H9 (cell line): ENCODE measurements around the gene KRTAP9-6. TPM values are rescaled to one million over a fixed set of nuclear protein-coding genes. Genes with fewer than 3 reads are reported as not detected.
A peak's percentile ranks its signal among the peaks of the same experiment; 100 is the strongest.

Experiments
- DNase-seq: peaks from one replicate; pipeline ENCODE4 v3.0.0-alpha.2; 2017
- H2AFZ ChIP-seq: one replicate; pipeline ENCODE4 v1.6.1; 2013; ENCODE audit warnings: mild to moderate bottlenecking, low read length, control low read depth, moderate library complexity
- H2AK5ac ChIP-seq: 2 replicates; pipeline ENCODE4 v1.6.1; 2013; ENCODE audit warnings: low read length, control low read depth, mixed read lengths; ENCODE audit not compliant: insufficient read length
- H2BK120ac ChIP-seq: one replicate; pipeline ENCODE4 v1.6.1; 2013; ENCODE audit warnings: low read depth, mild to moderate bottlenecking, low read length, control low read depth, inconsistent platforms; ENCODE audit not compliant: poor library complexity, severe bottlenecking
- H2BK12ac ChIP-seq: 2 replicates; pipeline ENCODE4 v1.6.1; 2013; ENCODE audit warnings: low read length, control low read depth, mixed read lengths, low read depth; ENCODE audit not compliant: insufficient read length
- H2BK15ac ChIP-seq: 2 replicates; pipeline ENCODE4 v1.6.1; 2013; ENCODE audit warnings: low read depth, low read length, control low read depth
- H2BK20ac ChIP-seq: one replicate; pipeline ENCODE4 v1.6.1; 2013; ENCODE audit warnings: low read depth, mild to moderate bottlenecking, low read length, control low read depth, inconsistent platforms; ENCODE audit not compliant: poor library complexity, severe bottlenecking
- H2BK5ac ChIP-seq: 2 replicates; pipeline ENCODE4 v1.6.1; 2013; ENCODE audit warnings: low read length, control low read depth, mixed read lengths; ENCODE audit not compliant: insufficient read length
- H3K14ac ChIP-seq: 2 replicates; pipeline ENCODE4 v1.6.1; 2013; ENCODE audit warnings: low read length, control low read depth; ENCODE audit not compliant: insufficient read depth
- H3K18ac ChIP-seq: 2 replicates; pipeline ENCODE4 v1.6.1; 2013; ENCODE audit warnings: low read depth, mild to moderate bottlenecking, mixed read lengths, low read length, control low read depth; ENCODE audit not compliant: insufficient read length
- H3K23ac ChIP-seq: 2 replicates; pipeline ENCODE4 v1.6.1; 2013; ENCODE audit warnings: low read length, control low read depth, mixed read lengths, low read depth; ENCODE audit not compliant: insufficient read length
- H3K23me2 ChIP-seq: 2 replicates; pipeline ENCODE4 v1.6.1; 2013; ENCODE audit warnings: low read depth, mild to moderate bottlenecking, mixed read lengths, low read length, control low read depth; ENCODE audit not compliant: insufficient read length, poor library complexity, severe bottlenecking
- H3K27ac ChIP-seq: 2 replicates; pipeline ENCODE4 v1.5.1; 2013; ENCODE audit warnings: low read length, control low read depth, mixed read lengths, low read depth; ENCODE audit not compliant: insufficient read length
- H3K27me3 ChIP-seq: 2 replicates; pipeline ENCODE4 v1.6.1; 2013; ENCODE audit warnings: low read length, control low read depth, inconsistent platforms; ENCODE audit not compliant: insufficient read depth
- H3K4ac ChIP-seq: 2 replicates; pipeline ENCODE4 v1.6.1; 2013; ENCODE audit warnings: low read depth, mild to moderate bottlenecking, control low read depth, inconsistent platforms, low read length, moderate library complexity
- H3K4me1 ChIP-seq: 2 replicates; pipeline ENCODE4 v1.6.1; 2013; ENCODE audit warnings: low read length, control low read depth, inconsistent platforms; ENCODE audit not compliant: insufficient read depth
- H3K4me2 ChIP-seq: 2 replicates; pipeline ENCODE4 v1.6.1; 2013; ENCODE audit warnings: low read length, control low read depth, mixed read lengths; ENCODE audit not compliant: insufficient read length, insufficient read depth
- H3K56ac ChIP-seq: 2 replicates; pipeline ENCODE4 v1.6.1; 2013; ENCODE audit warnings: low read depth, mild to moderate bottlenecking, mixed read lengths, low read length, control low read depth; ENCODE audit not compliant: insufficient read length
- H3K79me1 ChIP-seq: 2 replicates; pipeline ENCODE4 v1.6.1; 2013; ENCODE audit warnings: low read depth, mild to moderate bottlenecking, moderate library complexity, low read length, control low read depth, inconsistent platforms; ENCODE audit not compliant: insufficient read depth, poor library complexity, severe bottlenecking
- H3K79me2 ChIP-seq: 2 replicates; pipeline ENCODE4 v1.6.1; 2013; ENCODE audit warnings: low read length, control low read depth, inconsistent platforms; ENCODE audit not compliant: insufficient read depth
- H3K9ac ChIP-seq: 2 replicates; pipeline ENCODE4 v1.6.1; 2013; ENCODE audit warnings: low read length, control low read depth, mixed read lengths; ENCODE audit not compliant: insufficient read length; ENCODE audit errors: extremely low read depth
- H3K9me3 ChIP-seq: one replicate; pipeline ENCODE4 v1.6.1; 2013; ENCODE audit warnings: low read depth, low read length, inconsistent platforms; ENCODE audit not compliant: control insufficient read depth
- H3T11ph ChIP-seq: one replicate; pipeline ENCODE4 v1.6.1; 2013; ENCODE audit warnings: mild to moderate bottlenecking, low read length, control low read depth, inconsistent platforms
- H4K20me1 ChIP-seq: one replicate; pipeline ENCODE4 v1.6.1; 2013; ENCODE audit not compliant: control insufficient read depth, insufficient read length, insufficient read depth
- H4K5ac ChIP-seq: 2 replicates; pipeline ENCODE4 v1.6.1; 2013; ENCODE audit warnings: low read depth, mild to moderate bottlenecking, mixed read lengths, low read length, control low read depth; ENCODE audit not compliant: insufficient read length
- H4K8ac ChIP-seq: replicated peaks from 2 replicates; pipeline ENCODE4 v1.6.1; 2013; ENCODE audit warnings: low read length, control low read depth, mixed read lengths, low read depth; ENCODE audit not compliant: insufficient read length
- H4K91ac ChIP-seq: 2 replicates; pipeline ENCODE4 v1.6.1; 2013; ENCODE audit warnings: low read depth, mild to moderate bottlenecking, moderate library complexity, mixed read lengths, low read length, control low read depth; ENCODE audit not compliant: insufficient read length
- H3K27ac Mint-ChIP-seq, 3 experiments: 2 replicates in 2 of 3; 3 replicates in 1 of 3; pipeline ENCODE4 v1.8.0; 2020 to 2021; ENCODE audit warnings: mixed read lengths in 3 of 3, mild to moderate bottlenecking in 1 of 3, moderate library complexity in 1 of 3
- H3K27me3 Mint-ChIP-seq: 2 replicates; pipeline ENCODE4 v1.8.0; 2021; ENCODE audit warnings: low read depth, mild to moderate bottlenecking, moderate library complexity, mixed read lengths
- H3K36me3 Mint-ChIP-seq, 3 experiments: 2 replicates in 2 of 3; 3 replicates in 1 of 3; pipeline ENCODE4 v1.8.0; 2020 to 2021; ENCODE audit warnings: low read depth in 3 of 3, mixed read lengths in 3 of 3; ENCODE audit not compliant: insufficient read depth in 1 of 3
- H3K4me1 Mint-ChIP-seq, 2 experiments: 2 replicates each; pipeline ENCODE4 v1.8.0; 2020; ENCODE audit warnings: mixed read lengths in 2 of 2
- H3K4me3 Mint-ChIP-seq, 2 experiments: 2 replicates in 1 of 2; 3 replicates in 1 of 2; pipeline ENCODE4 v1.8.0; 2020 to 2021; ENCODE audit warnings: mild to moderate bottlenecking in 2 of 2, mixed read lengths in 2 of 2, moderate library complexity in 1 of 2
- H3K9me3 Mint-ChIP-seq, 2 experiments: 2 replicates in 1 of 2; 3 replicates in 1 of 2; pipeline ENCODE4 v1.8.0; 2020; ENCODE audit warnings: mild to moderate bottlenecking in 2 of 2, mixed read lengths in 2 of 2, moderate library complexity in 1 of 2
- WGBS: extraction: QIAGEN DNeasy Blood & Tissue Kit; methylation state at CpG from one replicate; pipeline ENCODE4 v1.1.7; 2013; ENCODE audit warnings: missing lambda C conversion rate, low lambda C conversion rate, mixed read lengths; ENCODE audit not compliant: insufficient read length; ENCODE audit errors: extremely low coverage; 5-methylcytosine and 5-hydroxymethylcytosine counted together
- total RNA-seq: library from RNA; stranded (reverse); gene quantifications from 2 replicates; pipeline ENCODE4 v1.2.1, GENCODE V29; 2021
- TF ChIP-seq, protein P1 (sequence below): fragments of 200-600 bp; sonication (generic); conservative IDR thresholded peaks from 3 replicates; pipeline ENCODE4 v1.8.0; 2021; ENCODE audit warnings: antibody characterized with exemption, mild to moderate bottlenecking

The KRTAP9-6 gene
- total RNA-seq, 1 experiment from 2014 or later, result not detected

- Histone ChIP-seq H2AFZ (no peak within 1 kb of the TSS), H3K56ac (no peak within 1 kb of the TSS), H2BK120ac (no peak within 1 kb of the TSS), H3K14ac (no peak within 1 kb of the TSS; the same call in 1 of the 2 replicates), H3K27me3 (no peaks in the 10 kb centered on the region), H3T11ph (no peak within 1 kb of the TSS), H4K20me1 (no peaks in the 10 kb centered on the region), H3K79me1 (no peaks in the 10 kb centered on the region), H3K4me1 (no peaks in the 10 kb centered on the region), H3K9ac (no peak within 1 kb of the TSS), H2BK5ac (no peak within 1 kb of the TSS), H3K23me2 (no peaks in the 10 kb centered on the region), H3K4me2 (no peak within 1 kb of the TSS), H2BK15ac (no peak within 1 kb of the TSS), H2AK5ac (no peak within 1 kb of the TSS), H2BK20ac (no peak within 1 kb of the TSS), H3K23ac (no peak within 1 kb of the TSS), H3K4ac (no peak within 1 kb of the TSS), H2BK12ac (no peak within 1 kb of the TSS), H4K8ac (no peak within 1 kb of the TSS), H3K79me2 (no peaks in the 10 kb centered on the region), H3K18ac (no peak within 1 kb of the TSS), H4K91ac (no peak within 1 kb of the TSS), H4K5ac (no peak within 1 kb of the TSS), H3K27ac (no peak within 1 kb of the TSS), H3K9me3 (no peaks in the 10 kb centered on the region)
- no CpG with 5 or more reads among the region's 11 CpGs for WGBS
- Mint-ChIP-seq H3K36me3 (no peaks in the 10 kb centered on the region), H3K4me1 (peaks cover 0 to 7% of the 10 kb centered on the region in 2 experiments; a peak in 1 of 4 replicates), H3K4me3 (no peak within 1 kb of the TSS), H3K27ac (peak within 1 kb of the TSS in 2 of 3 experiments; percentile 22 to 42; a peak in 2 of 7 replicates), H3K27me3 (no peaks in the 10 kb centered on the region), H3K9me3 (peaks cover 0 to 2% of the 10 kb centered on the region in 2 experiments; a peak in 1 of 5 replicates)
- no peak for DNase-seq
- TF ChIP-seq, protein P1, sequence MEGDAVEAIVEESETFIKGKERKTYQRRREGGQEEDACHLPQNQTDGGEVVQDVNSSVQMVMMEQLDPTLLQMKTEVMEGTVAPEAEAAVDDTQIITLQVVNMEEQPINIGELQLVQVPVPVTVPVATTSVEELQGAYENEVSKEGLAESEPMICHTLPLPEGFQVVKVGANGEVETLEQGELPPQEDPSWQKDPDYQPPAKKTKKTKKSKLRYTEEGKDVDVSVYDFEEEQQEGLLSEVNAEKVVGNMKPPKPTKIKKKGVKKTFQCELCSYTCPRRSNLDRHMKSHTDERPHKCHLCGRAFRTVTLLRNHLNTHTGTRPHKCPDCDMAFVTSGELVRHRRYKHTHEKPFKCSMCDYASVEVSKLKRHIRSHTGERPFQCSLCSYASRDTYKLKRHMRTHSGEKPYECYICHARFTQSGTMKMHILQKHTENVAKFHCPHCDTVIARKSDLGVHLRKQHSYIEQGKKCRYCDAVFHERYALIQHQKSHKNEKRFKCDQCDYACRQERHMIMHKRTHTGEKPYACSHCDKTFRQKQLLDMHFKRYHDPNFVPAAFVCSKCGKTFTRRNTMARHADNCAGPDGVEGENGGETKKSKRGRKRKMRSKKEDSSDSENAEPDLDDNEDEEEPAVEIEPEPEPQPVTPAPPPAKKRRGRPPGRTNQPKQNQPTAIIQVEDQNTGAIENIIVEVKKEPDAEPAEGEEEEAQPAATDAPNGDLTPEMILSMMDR, result no peak
These were observed 37.0 kb downstream of the KRTAP9-6 start, which contains the start of gene KRTAP29-1 for GRCh38 chr17:41301916-41302901. Gene KRTAP29-1 (minus strand): TSS chr17:41302851. CDS start chr17:41302851, 0 bp downstream.
